HepG2 (cell line): ENCODE measurements around the gene PRR29. TPM values are rescaled to one million over a fixed set of nuclear protein-coding genes. Genes with fewer than 3 reads are reported as not detected.
"Not testable (repeated sequence)": the region's sequence is repeated elsewhere in the genome, so short reads cannot be mapped to it uniquely, and the experiment has no call there.

ENCODE experiments used
- ATAC-seq: fragments of 200-7000 bp; cut with Tn5 transposase; 3 replicates; pipeline ENCODE4 v1.9.1; 2020; ENCODE audit warnings: mild to moderate bottlenecking, moderate library complexity
- BruUV-seq: library from RNA; stranded (reverse); fragments of 400-500 nt; replicated peaks from 2 replicates; lab custom pipeline; 2021; lab: Mats Ljungman, UMichigan
- CTCF ChIA-PET: fragments of 300-600 bp; formaldehyde crosslinking; extraction: SDS; loops from one replicate; lab custom pipeline; 2021; ENCODE audit warnings: low total read pairs, inconsistent platforms, low intra/inter-chr PET ratio; lab: Yijun Ruan, JAX
- POLR2A ChIA-PET: fragments of 350-600 bp; sonication (Branson Sonifier 250); formaldehyde crosslinking; loops from one replicate; lab custom pipeline; 2020; ENCODE audit warnings: antibody characterized with exemption, inconsistent platforms; lab: Yijun Ruan, JAX
- DNase-seq: peaks from one replicate; pipeline ENCODE4 v3.0.0-alpha.2; 2015; ENCODE audit warnings: low spot score
- FAIRE-seq: peaks from 3 replicates; lab custom pipeline; 2011; peaks lifted over from hg19 to GRCh38; lab: Jason Lieb, UNC
- H2AFZ ChIP-seq: one replicate; pipeline ENCODE4 v1.6.1; 2011; ENCODE audit warnings: low read length, inconsistent platforms
- H3K27ac ChIP-seq: fragments of 300-600 bp; 3 replicates; pipeline ENCODE4 v1.8.0; 2011; ENCODE audit warnings: mixed run types, mild to moderate bottlenecking, mixed read lengths, low read length, inconsistent platforms; ENCODE audit not compliant: insufficient read depth; ENCODE audit errors: extremely low read length
- H3K27me3 ChIP-seq, 2 experiments: fragments of 200-600 bp in 1 of 2; 2 replicates in 1 of 2; 3 replicates in 1 of 2; pipeline versions ENCODE4 v1.6.0 to v1.8.0; 2011; ENCODE audit warnings: low read length in 2 of 2, mild to moderate bottlenecking in 2 of 2, moderate library complexity in 2 of 2, inconsistent platforms in 1 of 2; ENCODE audit not compliant: insufficient read depth in 2 of 2, control insufficient read depth in 1 of 2
- H3K36me3 ChIP-seq, 2 experiments: fragments of 200-600 bp in 1 of 2; replicated peaks in 1 of 2; 2 replicates in 1 of 2; 3 replicates in 1 of 2; pipeline versions ENCODE4 v1.5.1 to v1.8.0; 2011; ENCODE audit warnings: low read length in 2 of 2, inconsistent platforms in 1 of 2; ENCODE audit not compliant: insufficient read depth in 2 of 2, control insufficient read depth in 1 of 2
- H3K4me1 ChIP-seq: 2 replicates; pipeline ENCODE4 v1.5.1; 2012; ENCODE audit warnings: low read length, inconsistent platforms; ENCODE audit not compliant: insufficient read depth
- H3K4me2 ChIP-seq: 2 replicates; pipeline ENCODE4 v1.6.0; 2011; ENCODE audit warnings: low read depth, low read length, inconsistent platforms
- H3K4me3 ChIP-seq, 3 experiments: fragments of 200-600 bp in 1 of 3; sonication (generic), shearing (Covaris generic) in 1 of 3; replicated peaks in 1 of 3; 2 replicates each; pipeline ENCODE4 v1.5.1; 2011 to 2016; ENCODE audit warnings: low read length in 3 of 3, inconsistent platforms in 2 of 3, low read depth in 2 of 3, mild to moderate bottlenecking in 2 of 3, control low read depth in 1 of 3, mixed read lengths in 1 of 3; ENCODE audit not compliant: insufficient read depth in 1 of 3
- H3K79me2 ChIP-seq: one replicate; pipeline ENCODE4 v1.6.1; 2011; ENCODE audit warnings: low read length, inconsistent platforms; ENCODE audit not compliant: insufficient read depth
- H3K9ac ChIP-seq: 2 replicates; pipeline ENCODE4 v1.6.0; 2011; ENCODE audit warnings: mild to moderate bottlenecking, low read depth, low read length, inconsistent platforms; ENCODE audit not compliant: insufficient read depth
- H3K9me3 ChIP-seq: 2 replicates; pipeline ENCODE4 v1.5.1; 2012; ENCODE audit warnings: mild to moderate bottlenecking, low read length
- H4K20me1 ChIP-seq: 2 replicates; pipeline ENCODE4 v1.6.0; 2011; ENCODE audit warnings: inconsistent platforms, mild to moderate bottlenecking, low read length, moderate library complexity; ENCODE audit not compliant: insufficient read depth
- AKAP8 ChIP-seq: sonication (generic); formaldehyde crosslinking; IDR thresholded peaks from 2 replicates; pipeline ENCODE4 v1.5.1; 2020; ENCODE audit warnings: mild to moderate bottlenecking, missing genetic modification reagents
- BRD4 ChIP-seq: sonication (generic); formaldehyde crosslinking; IDR thresholded peaks from 2 replicates; pipeline ENCODE4 v1.4.0; 2020; ENCODE audit warnings: missing genetic modification reagents
- MEF2D ChIP-seq: sonication (generic); formaldehyde crosslinking; IDR thresholded peaks from 2 replicates; pipeline ENCODE4 v1.5.1; 2020; ENCODE audit warnings: mild to moderate bottlenecking, missing genetic modification reagents
- PREB ChIP-seq: sonication (generic); formaldehyde crosslinking; IDR thresholded peaks from 2 replicates; pipeline ENCODE4 v1.4.0; 2020; ENCODE audit warnings: missing genetic modification reagents
- TMF1 ChIP-seq: sonication (generic); formaldehyde crosslinking; IDR thresholded peaks from 2 replicates; pipeline ENCODE4 v1.8.1; 2022; ENCODE audit warnings: low read depth, missing genetic modification reagents
- ZBTB10 ChIP-seq: sonication (generic); formaldehyde crosslinking; IDR thresholded peaks from 2 replicates; pipeline ENCODE4 v1.4.0; 2020; ENCODE audit warnings: missing genetic modification reagents, borderline replicate concordance
- ZFY ChIP-seq: sonication (generic); formaldehyde crosslinking; IDR thresholded peaks from 2 replicates; pipeline ENCODE4 v1.4.0; 2020; ENCODE audit warnings: missing genetic modification reagents
- ZGPAT ChIP-seq: IDR thresholded peaks from 2 replicates; pipeline ENCODE4 v1.6.1; 2016; ENCODE audit warnings: mild to moderate bottlenecking
- ZNF274 ChIP-seq: sonication (generic); formaldehyde crosslinking; IDR thresholded peaks from 2 replicates; pipeline ENCODE4 v1.5.1; 2020; ENCODE audit warnings: mild to moderate bottlenecking, missing genetic modification reagents
- ZNF746 ChIP-seq: sonication (generic); formaldehyde crosslinking; IDR thresholded peaks from 2 replicates; pipeline ENCODE4 v1.8.0; 2022; ENCODE audit warnings: mild to moderate bottlenecking, missing genetic modification reagents
- ZUFSP ChIP-seq: sonication (generic); formaldehyde crosslinking; IDR thresholded peaks from 2 replicates; pipeline ENCODE4 v1.9.0; 2021; ENCODE audit warnings: missing genetic modification reagents, mild to moderate bottlenecking, borderline replicate concordance
- WGBS: methylation state at CpG from one replicate; pipeline ENCODE4 v1.1.6; 2017; ENCODE audit warnings: low lambda C conversion rate; 5-methylcytosine and 5-hydroxymethylcytosine counted together
- in situ Hi-C: cut with HindIII; loops from 2 replicates; pipeline ENCODE4 v1.10.0; 2017; ENCODE audit warnings: low pct_unique_long_range_greater_than_20kb; ENCODE audit not compliant: extremely low pct_ligation_motif_present
- intact Hi-C: fragments of 100-400 bp; cut with micrococcal nuclease; formaldehyde crosslinking; loops from one replicate; pipeline ENCODE4 v1.10.0; 2022; ENCODE audit not compliant: unreplicated experiment
- polyA plus RNA-seq, 8 experiments: library from polyadenylated mRNA; depleted of rRNA in 3 of 8; stranded (reverse) in 7 of 8; unstranded in 1 of 8; fragments of >200 nt; fragmentation: Illumina TruSeq in 4 of 8; extraction: Trizol in 4 of 8; gene quantifications; 2 replicates each; pipeline versions ENCODE4 v1.2.1 to v1.2.3, GENCODE V29; 2011 to 2016; ENCODE audit warnings: low read depth in 4 of 8, missing spikeins in 1 of 8, mixed read lengths in 1 of 8; ENCODE audit not compliant: insufficient read depth in 1 of 8
- total RNA-seq, 5 experiments: library from RNA; depleted of rRNA; stranded (reverse); fragments of >200 nt; fragmentation: Illumina TruSeq; extraction: Trizol; gene quantifications; 2 replicates each; pipeline ENCODE4 v1.2.3, GENCODE V29; 2016; ENCODE audit warnings: low read depth in 1 of 5
- TF ChIP-seq, protein P1 (sequence below): sonication (generic); formaldehyde crosslinking; conservative IDR thresholded peaks from 2 replicates; pipeline ENCODE4 v1.4.0; 2020; ENCODE audit warnings: missing genetic modification reagents

Gene PRR29
- total and polyA plus RNA-seq, 2 of the 13 experiments (the other 11 are each of a cell fraction or from before 2014, with no cell fraction given) = 0.07 to 0.20 TPM

GRCh38 chr17:64007089-64007837, 9.1 kb downstream of the PRR29 start:
- peak overlapping the region; percentile 81 for H3K4me2 ChIP-seq
- H4K20me1 ChIP-seq, CTCF ChIA-PET, BruUV-seq, in situ Hi-C loops, H3K36me3 ChIP-seq, H3K79me2 ChIP-seq, DNase-seq, H3K27me3 ChIP-seq, ATAC-seq, H3K9me3 ChIP-seq: not testable (repeated sequence)
- POLR2A ChIA-PET = interaction anchor here (0.7 to 1.2 kb wide), 3 partner anchors 14 to 127 kb away, joined by 3 read pairs; no protein-coding TSS in a partner anchor
- intact Hi-C loops = loop anchor here (5.0 kb wide), 1 partner anchor 1640 kb away; no protein-coding TSS in a partner anchor
- peaks cover 58% of the 10 kb centered on the region for H3K4me1 ChIP-seq
- H3K4me3 ChIP-seq = peak overlapping the region; percentile 36 to 67 (median 37); a peak in 4 of 6 replicates
- WGBS = 53% methylated on average over 5 of the region's 5 CpGs
- peak overlapping the region; percentile 1 for H3K27ac ChIP-seq
- peak overlapping the region; percentile 56 for H2AFZ ChIP-seq
- FAIRE-seq = peak; percentile 23
- peak overlapping the region; percentile 52 for H3K9ac ChIP-seq
- 0 out of 2 replicates have a peak, but pooled peaks have one; percentile 3 for TF ChIP-seq ZBTB10 (CRISPR knock-in tag)
- 0 out of 2 replicates have a peak, but pooled peaks have one; percentile 39 for TF ChIP-seq TMF1 (CRISPR knock-in tag)
- TF ChIP-seq ZNF274 (CRISPR knock-in tag) = 0 out of 2 replicates have a peak, but pooled peaks have one; percentile 0
- 0 out of 2 replicates have a peak, but pooled peaks have one; percentile 28 for TF ChIP-seq ZUFSP
- 0 out of 2 replicates have a peak, but pooled peaks have one; percentile 4 for TF ChIP-seq MEF2D
- TF ChIP-seq PREB = 0 out of 2 replicates have a peak, but pooled peaks have one; percentile 5
- 0 out of 2 replicates have a peak, but pooled peaks have one; percentile 42 for TF ChIP-seq AKAP8 (CRISPR knock-in tag)
- 0 out of 2 replicates have a peak, but pooled peaks have one; percentile 14 for TF ChIP-seq ZNF746 (CRISPR knock-in tag)
- TF ChIP-seq ZFY (CRISPR knock-in tag) = peak; percentile 14; the same call in 1 of the 2 replicates
- TF ChIP-seq, protein P1, sequence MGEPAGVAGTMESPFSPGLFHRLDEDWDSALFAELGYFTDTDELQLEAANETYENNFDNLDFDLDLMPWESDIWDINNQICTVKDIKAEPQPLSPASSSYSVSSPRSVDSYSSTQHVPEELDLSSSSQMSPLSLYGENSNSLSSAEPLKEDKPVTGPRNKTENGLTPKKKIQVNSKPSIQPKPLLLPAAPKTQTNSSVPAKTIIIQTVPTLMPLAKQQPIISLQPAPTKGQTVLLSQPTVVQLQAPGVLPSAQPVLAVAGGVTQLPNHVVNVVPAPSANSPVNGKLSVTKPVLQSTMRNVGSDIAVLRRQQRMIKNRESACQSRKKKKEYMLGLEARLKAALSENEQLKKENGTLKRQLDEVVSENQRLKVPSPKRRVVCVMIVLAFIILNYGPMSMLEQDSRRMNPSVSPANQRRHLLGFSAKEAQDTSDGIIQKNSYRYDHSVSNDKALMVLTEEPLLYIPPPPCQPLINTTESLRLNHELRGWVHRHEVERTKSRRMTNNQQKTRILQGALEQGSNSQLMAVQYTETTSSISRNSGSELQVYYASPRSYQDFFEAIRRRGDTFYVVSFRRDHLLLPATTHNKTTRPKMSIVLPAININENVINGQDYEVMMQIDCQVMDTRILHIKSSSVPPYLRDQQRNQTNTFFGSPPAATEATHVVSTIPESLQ (CRISPR knock-in tag) = 0 out of 2 replicates have a peak, but pooled peaks have one; percentile 63
- 0 out of 2 replicates have a peak, but pooled peaks have one; percentile 13 for TF ChIP-seq ZGPAT (CRISPR knock-in tag)
- 0 out of 2 replicates have a peak, but pooled peaks have one; percentile 19 for TF ChIP-seq BRD4 (CRISPR knock-in tag)
